ENCODE measurements around the gene NRXN2.

NRXN2 gene

DNA sequence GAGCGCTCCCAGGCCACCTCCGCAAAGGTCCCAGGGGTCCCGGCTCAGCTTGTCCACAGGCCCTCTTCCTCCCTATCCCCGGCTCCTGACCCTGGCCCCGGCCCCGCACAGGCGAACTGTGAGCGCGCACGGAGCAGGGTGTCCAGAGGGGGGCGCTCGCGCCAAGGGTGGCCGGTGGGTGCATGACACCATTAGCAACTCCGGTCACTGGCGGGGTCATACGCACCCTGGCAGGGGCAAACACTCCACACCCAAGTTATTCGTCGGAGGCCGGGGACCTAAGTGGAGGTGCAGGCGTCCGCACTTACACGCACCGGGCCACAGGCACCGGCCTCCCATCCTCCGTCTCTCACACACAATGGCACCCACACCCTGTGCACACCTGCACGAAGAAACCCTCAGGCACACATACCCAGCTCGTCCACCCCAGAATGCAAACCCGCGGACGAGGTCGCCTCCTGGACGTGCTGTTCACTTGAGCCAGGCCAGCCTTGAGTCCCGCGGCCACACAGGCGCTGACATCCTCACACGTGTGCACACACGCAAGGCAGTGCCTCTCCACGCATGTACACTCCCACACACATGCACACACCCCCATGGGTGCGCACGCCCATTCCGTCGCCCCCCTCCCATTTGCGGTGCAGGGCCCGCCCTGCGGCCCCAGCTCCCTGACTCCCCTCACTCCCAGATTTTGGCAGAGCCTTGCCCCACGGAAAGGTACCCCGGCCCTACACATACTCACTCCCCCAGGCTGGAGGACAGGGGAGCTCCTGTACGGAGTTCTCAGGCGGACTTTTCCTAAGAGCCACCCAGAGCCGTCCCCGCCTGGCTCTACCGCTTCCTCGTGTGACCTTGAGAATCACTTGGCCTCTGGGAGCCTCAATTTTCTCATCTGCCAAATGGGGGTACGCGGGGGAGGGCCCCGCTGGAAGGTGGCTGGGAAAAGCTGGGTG is 20.9 kb upstream of the NRXN2 start, which contains the start of gene RASGRP2:
Gene RASGRP2, minus strand, starts transcription at position 552 of the 953 bp plus-strand sequence. CDS start 1,276 bp downstream, outside the sequence.
- DNase-seq = peak in 6 of 14 donors; percentile 28 to 60 (median 49)

DNA sequence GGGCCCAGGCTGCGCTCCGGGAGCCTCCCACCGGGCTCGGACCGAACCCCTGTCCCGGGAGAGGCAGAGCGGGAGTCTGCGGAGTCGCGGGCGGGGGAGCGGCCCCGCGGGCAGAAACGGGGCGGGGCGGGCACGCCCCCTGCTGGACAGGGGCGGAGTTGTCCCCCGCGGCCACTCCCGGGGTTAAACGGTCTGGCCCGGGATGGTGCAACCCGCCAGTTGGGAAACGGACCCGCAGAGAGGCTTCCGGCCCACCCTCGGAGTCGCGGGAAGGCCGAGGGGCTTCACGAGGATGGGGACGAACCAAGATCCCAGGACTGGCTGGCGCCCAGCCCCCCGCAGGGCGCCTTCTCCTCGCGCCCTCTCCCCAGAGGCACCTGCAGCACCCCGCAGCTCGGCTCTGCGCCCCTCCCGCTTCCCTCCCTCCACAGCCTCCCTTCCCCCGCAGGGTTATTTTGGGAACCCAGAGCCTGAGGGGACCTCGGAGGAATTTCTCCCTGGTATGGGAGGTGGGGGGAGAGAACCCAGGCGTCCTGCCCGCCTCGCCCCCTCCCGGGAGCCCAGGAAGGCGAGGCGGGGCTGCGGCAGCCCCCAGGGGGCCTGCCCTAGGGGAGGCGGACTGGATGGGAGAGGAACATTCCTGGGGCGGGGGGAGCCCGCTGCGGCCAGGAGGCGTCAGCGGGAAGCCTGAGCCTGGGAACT is 20.0 kb upstream of the NRXN2 start:
- peak in 9 of 14 donors; percentile 16 to 61 (median 25) for DNase-seq

DNA sequence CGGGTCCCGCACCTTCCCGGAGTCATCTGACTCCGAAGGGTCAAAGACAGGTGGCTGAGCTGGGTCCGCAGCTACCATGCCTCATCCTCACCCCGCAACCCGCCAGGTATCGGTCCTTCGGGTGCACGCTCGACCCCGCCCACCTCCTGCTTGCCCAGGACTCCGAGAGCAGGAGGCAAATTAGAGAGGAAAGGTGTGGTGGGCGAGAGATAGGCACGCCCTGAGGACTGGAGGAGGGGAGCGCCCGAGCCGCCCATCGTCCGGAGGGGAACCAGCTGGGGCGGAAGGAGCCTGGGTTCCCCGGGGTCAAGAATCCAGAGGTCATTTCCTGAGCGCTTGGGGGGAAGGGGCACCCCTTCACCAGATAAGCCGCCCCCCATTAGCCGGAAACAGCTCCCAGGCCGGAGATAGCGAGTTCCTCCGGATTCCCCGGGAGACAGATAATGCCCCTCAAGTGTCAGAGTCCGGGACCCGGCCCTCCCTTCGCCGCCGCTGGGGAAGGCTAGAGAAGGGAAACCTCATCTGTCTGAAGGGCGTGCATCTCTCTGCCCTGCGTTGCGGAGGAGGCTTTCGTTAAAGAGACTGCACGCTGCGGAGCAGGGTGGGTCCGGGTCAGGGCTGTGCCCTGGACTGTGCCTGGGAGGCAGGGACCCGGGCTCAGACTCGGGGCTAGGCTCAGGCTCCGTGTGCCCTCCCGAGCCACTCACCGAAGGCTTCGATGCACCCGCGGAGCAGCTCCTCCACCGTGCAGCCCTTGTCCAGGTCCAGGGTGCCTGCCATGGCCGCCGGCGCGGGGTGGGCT is 19.3 kb upstream of the NRXN2 start:
- DNase-seq = no peak

DNA sequence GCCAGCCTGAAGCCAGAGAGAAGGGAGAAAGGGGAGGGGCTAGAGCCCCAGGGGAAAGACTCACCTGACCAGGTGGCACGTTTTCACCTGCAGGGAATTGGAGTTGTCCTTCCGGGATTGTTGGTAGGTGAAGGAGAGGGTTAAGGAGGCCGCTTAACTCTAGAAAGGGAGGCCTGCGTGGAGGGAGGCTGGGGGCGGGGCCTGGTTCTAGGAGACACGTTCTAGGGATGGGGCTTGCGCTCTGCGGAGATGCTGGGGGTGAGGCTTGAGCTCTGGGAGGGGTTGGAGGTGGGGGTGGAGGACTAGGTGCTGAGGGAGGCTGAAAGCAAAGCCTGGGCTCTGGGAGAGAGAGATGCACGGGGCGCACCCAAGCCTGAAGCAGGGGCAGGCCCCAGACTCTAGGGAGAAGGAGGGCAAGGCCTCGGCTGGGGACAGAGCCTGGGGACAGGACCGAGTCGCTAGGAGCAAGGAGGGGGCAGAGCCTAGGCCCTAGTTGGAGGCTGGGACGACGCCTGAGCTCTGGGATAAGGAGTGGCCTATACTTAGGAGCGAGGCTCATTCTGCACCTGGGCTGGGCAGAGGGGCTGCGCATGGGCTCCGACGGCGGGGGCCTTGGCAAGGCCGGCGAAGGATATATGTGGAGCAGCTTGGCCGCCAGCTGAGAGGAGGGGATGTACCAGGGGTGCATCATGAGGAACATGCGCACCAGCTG is 18.5 kb upstream of the NRXN2 start:
- DNase-seq = no peak

DNA sequence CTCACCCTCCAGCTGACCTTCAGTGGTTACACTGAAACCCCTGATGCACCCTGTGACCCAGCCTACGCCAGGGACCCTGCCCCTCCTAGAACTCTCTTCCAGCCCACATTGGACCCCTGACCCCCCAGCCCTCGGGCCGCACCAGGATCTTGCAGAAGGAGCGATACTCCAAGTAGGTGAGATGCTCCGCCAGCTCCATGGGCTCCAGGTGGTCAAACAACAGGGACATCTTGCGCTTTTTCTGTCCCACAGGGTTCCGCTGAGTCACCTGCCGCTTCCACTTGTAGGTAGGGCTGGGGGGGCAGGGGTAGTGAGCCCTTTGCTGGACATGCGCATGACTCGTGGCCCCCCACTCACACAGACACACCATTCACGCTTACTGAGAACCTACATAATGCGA is 16.9 kb upstream of the NRXN2 start:
- DNase-seq = no peak

DNA sequence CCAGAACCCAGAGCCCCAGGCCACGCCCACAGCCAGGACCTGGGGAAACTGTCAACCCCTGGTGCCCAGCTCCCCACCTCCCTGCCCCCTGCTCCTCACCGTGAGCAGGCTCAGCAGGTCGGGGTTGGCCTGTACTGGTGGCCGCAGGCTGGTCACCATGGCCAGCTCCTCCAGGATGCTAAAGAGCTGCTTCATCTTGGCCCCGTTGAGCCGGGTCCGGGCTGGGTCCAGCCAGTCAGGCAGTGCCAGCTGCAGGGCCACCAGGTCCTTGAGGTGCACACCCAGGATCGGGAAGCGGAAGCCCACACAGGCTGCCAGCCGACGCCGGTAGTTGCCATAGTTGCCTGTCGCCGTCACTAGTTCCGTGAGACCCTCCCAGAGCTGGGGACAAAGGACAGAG is 13.7 kb upstream of the NRXN2 start:
- no peak for DNase-seq

DNA sequence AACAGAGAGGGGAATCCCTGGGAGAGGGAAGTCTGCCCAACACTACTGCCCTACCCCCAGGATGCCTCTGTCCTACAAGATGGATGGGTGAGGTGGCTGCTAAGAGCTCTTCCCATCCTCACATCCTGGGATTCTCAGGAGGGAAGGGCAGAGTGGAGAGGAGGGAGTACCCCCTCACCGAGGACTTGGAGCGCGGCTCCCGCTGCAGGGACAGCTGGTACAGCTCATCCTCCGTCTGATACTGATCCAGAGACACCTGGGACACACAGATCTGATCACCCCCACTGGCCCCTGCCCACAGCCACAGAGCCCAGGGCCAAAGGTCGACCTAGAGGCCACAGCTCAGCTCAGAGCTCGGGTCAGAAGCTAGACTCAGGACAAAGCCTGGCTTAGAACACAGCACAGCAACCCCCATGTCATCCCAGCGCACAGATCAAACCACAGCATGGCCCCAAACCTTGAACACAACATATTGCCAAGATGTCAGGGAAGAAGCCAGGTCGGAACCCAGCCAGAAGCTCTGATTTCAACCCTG is 12.8 kb upstream of the NRXN2 start:
- DNase-seq = no peak

DNA sequence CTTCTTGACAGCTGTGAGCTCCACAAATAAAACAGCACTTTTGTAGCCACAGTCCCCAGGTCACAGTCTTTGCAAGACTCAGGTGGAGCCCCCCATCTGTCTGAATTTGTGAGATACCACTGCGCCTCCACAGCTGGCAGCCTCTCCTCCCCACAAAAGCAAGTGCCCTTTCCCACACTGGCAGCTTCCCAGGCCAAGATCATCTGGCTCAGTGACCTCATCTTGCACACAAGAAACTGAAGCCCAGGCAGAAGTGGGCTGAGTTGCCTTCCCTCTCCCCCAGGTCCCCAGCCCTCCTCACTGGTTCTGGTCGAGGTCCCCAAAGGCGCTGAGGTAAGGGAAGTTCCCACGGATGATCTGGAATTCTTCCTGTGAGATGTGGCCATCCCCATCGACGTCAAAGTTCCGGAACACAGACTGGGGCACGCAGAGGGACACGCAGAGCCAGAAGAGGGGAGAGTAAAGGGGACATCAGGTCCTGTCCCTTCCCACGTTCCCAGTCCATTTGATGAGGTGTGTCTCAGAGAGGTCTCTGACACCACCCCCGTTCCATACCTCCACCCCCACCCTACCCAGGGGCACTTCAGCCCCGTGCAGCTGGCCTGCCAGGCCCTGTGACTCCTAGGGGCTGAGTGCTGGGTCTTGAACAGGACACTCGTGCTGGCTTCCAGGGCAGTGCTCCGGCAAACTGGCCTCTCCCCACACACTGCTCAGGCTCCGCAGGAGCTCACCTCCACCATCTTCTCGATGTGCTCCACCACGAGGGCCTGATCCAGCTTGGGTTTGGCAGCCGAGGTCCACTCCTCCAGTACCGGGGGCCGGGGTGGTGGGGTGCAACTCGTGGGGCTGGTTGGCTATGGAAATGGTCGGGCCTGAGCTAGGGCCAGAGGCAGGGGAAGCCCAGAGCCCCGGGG is 12.1 kb upstream of the NRXN2 start:
- DNase-seq = no peak

DNA sequence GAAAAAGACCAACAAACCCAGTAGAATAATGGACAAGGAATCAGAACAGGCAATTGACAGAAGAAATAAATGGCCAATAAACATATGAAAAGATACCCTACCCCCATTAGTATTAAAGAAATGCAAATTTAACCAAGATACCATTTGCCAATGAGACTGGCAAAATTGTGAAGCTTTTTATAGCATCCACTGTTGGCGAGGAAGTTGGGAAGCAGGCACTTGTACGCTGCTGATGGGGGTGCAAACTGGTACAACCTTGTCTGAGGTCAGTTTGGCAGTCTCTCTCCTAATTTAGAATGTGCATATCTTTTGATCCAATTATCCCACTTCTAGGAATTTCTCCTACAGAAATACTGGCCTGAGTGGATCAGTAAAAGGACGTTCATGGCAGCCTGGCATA is 8.6 kb upstream of the NRXN2 start:
- no peak for DNase-seq

DNA sequence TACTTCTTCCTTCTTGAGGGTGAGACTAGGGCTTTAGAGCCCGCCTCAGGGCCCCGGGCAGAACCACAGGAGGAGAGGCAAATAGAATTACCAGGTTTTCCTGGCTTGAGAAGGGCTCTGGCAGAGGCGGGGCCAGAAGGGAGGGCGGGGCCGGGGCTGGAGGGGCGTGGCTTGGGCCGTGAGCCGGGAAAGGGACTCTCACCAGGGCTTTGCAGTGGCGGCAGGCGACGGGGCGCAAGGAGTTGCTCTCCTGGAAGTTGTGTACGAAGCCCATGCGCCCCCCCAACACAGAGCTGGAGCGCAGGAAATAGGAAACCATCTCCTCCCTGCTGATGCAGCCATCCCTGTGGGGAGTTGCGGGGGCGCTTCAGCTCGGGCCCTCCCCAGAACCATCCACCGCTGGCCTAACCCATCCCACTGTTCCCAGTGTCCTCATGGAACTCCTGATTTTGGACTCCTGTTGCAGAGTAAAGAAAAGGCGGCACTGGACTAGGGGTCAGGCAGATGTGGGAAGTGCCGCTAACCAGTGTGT is 6.9 kb upstream of the NRXN2 start:
- DNase-seq = no peak

DNA sequence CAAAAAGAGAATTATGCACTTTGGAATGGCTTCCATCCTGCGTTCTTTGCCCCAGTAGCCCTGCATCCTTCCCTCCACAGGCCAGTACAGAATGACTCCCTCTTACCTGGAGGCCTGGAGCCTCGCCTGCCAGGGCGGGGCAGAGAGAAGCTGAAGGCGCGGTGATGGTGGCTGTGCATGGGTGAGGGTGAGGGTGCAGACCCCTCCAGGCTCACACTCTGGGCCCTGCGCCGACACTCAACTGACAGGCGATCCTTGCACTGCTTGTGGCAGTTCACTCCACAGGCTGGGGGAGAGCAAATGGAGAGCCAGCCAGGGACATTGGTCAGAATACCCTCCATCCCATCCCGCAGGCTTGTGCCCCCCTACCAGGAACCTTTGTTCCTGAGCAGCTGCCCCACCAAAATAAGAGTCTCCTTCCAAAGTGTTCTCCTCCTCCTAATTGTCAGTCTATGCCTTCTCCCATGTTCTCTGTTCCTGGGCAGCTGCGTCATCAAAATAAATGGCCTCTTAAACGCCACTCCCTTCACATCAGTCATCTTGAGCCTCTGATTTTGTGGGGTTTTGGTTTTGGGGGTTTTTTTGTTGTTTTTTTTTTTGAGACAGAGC is 5.9 kb upstream of the NRXN2 start:
- DNase-seq = no peak

DNA sequence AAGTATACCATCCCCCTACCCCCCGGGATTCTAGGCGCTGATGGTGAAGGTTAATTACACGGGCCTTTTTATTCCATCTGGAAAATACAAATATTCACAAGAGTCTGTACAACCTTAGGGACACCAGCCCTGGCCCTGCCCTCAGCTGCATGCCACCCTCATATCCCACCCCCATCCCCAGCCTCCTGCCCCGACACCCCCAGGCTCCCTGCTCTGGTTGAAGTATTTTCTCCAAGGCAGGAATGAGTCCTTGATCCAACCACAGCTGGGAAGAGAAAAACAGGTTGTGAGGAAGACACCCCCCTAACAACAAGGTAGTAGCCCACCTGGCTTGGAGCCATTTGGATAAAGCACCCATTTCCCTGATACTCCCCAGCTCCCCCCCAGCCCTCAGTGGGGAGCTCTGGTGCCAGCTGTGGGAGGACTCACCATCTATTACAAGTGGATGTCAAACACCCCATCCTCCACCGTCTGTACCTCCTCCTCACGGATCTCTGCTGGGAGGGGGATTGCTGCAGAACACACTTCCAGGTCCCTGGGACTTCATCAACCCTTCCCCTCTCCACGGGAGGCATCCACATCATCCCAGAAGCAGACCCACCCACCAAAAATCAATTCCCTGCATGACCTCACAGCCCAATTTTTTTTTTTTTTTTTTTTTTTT is 4.0 kb upstream of the NRXN2 start:
- no peak for DNase-seq

DNA sequence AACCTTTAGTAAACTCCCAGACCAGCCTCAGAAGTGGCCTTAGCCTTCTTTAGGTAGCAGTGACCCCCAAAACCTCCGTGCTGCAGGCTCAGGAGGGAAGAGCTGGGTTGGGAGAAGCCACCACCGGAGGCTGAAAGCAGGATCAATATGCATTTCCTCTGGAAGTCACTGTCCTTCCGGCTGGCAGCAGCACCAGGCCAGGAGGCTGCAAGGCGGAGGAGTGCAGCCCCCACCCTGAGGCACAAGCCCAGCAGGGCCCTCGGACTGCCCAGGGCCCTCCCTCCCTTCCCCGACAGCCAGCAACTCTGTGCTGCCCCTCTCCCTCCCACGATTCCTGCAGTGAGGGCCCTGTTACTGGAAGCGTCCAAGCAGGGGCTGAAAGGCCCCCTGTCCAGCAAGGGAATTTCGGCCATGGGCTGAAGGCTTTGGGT is 3.2 kb upstream of the NRXN2 start:
- no peak for DNase-seq

DNA sequence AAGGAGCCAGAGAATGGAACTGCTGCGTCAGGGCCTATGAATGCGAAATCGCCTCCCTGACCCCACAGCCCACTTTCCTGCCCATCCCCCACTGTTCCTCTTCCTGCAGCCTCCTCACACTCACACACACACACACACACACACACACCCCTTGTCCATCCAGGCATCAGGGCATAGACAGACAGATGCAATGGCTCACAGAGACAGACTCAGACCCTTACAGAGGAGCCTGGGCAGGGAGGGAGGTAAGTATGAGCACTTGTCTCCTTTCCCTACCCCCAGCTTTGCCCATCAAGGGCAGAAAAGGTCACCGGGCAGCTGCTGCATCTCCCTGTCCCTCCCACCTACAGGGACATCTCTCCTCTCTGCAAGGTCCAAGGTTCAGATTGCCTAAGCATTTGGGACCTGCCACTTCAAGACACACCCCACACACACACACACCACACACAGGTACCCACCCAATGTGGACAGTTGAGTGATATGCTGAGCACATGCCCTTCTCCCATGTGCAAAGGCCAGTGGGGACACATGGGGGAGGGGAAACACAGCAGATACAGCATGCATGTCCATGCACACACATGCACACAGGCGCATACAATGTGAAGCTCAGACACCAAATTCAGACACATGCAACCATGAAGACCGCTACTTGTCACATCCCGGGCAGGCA is 2.0 kb upstream of the NRXN2 start:
- no peak for DNase-seq

DNA sequence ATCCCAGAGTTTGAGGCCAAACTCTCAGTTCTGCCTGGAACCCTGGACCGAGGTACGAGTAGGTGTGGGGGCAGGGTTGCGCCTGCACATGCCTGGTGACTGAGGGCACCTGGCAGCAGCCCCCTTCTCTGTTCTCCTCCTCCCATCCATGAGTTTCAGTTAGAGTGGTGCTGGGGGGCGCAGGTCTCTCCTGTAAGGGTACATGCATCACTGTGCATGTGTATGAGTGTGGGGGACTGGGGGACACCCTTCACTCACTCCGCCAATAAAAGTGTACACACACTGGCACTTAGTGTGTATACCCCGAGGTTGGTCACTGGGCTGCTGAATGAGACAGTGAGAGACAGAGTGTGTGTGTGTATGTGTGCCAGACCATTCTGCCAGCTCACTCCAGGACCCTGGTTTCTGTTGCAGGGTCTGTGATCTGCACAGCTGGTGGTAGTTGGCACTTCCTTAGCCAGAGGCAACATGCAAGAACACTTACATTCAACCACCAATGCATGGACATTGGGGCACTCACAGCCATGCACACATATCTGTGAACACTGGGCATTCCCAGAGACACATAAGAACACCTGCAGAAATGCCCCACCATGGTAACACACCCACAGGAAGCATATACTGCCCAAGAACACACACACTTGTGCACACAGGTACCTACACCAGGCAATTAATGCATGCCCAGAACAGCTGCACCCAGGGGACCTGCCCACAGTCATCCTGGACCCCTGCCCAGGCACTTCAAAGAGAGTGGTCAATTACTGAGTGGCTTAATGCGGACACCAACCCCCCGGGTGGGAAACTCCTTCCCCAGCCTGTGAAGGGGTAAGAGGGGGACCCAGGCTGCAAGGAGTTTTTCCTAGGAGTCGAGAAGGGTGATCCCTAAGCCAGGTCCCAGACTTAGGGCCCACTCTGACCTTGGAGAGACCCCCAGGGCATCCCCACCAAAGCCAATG is 1.2 kb upstream of the NRXN2 start:
- no peak for DNase-seq

DNA sequence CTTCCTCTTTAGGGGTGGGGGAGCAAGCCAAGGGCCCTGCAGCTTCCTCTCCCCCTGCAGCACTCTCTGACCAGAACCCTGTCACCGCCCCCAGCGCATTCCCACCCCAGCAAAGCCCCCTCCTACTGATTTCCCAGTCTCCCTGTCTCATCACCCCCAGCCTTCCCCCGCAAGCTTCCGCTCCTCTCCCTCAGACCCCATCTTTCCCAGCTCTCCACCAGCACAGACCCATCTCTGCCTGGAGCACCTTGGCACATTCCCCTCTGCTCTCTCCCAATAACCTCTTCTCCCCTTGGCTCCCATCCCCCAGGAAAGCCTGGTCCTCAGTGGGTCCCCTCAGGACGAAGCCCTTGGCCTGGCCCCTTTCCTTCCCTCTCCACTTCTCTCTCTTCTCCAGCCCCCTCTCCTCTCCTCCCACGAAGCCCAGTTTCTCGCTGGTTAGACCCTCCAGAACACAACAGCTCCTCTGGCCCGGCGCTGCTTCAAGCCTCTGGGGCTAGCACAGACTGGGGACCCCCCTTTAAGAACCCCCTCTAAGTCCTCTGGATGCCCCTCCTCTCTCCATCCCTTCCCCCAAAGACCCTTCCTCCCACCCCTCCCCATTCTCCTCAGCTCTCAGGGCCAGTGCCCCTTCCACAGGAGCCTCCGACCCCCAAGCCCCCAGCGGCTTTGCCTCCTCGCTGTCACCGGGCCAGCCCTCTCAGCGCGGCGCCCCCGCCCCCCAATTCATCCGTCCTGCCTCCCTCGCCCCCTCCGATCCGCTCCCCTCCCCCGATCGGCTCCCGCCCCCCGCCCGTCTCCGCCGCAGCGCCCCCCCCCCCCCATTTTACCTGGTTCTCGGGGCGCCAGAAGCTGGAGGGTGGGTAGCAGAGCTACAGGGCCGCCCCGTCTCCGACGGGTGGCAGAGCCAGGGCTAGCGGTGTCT is 594 bp downstream of the NRXN2 start:
- DNase-seq = no peak

DNA sequence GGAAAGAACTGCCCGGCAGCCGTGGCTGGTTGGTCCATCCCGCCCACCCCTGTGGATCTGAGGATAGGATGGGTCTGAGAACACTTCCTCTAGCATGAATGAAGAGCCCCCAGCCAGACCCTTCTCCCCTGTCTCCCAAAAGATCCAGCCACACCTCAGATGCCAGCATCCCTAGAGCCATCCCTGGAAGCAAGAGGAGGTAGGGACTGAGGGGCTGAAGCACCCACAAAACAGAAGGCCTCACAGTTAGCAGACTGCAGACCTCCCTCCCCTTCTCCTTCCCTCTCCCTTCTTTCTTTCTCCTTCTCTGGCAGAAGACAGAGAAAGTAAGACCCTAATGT is 1.7 kb downstream of the NRXN2 start:
- no peak for DNase-seq

Data from C1 segment of cervical spinal cord (tissue), 14 donors.